Fibroblast of lung (primary cell): Measurements from ENCODE around the gene C13orf42. TPM values are rescaled to one million over a fixed set of nuclear protein-coding genes. Genes with fewer than 3 reads are reported as not detected.

ENCODE experiments used
- DNase-seq, 2 donors: peaks; one replicate each; pipeline versions ENCODE4 v3.0.0 to v3.0.0-alpha.2; 2010; ENCODE audit warnings: low read depth in 2 of 2
- H2AFZ ChIP-seq: 2 replicates; pipeline ENCODE4 v1.5.1; 2012; ENCODE audit warnings: low read length, control low read depth, inconsistent platforms
- H3K27ac ChIP-seq: 2 replicates; pipeline ENCODE4 v1.5.1; 2011; ENCODE audit warnings: low read length, control low read depth; ENCODE audit not compliant: insufficient read depth
- H3K27me3 ChIP-seq: 2 replicates; pipeline ENCODE4 v1.5.1; 2011; ENCODE audit warnings: mild to moderate bottlenecking, low read length; ENCODE audit not compliant: control insufficient read depth, insufficient read depth
- H3K36me3 ChIP-seq: 2 replicates; pipeline ENCODE4 v1.5.1; 2011; ENCODE audit warnings: low read length; ENCODE audit not compliant: control insufficient read depth, insufficient read depth
- H3K4me1 ChIP-seq: 2 replicates; pipeline ENCODE4 v1.5.1; 2011; ENCODE audit warnings: low read length; ENCODE audit not compliant: control insufficient read depth, insufficient read depth; ENCODE audit errors: extremely low read depth
- H3K4me2 ChIP-seq: 2 replicates; pipeline ENCODE4 v1.5.1; 2011; ENCODE audit warnings: low read length, control low read depth; ENCODE audit not compliant: insufficient read depth; ENCODE audit errors: extremely low read depth
- H3K4me3 ChIP-seq, 4 experiments: fragments of 200-600 bp in 1 of 4; sonication (generic) in 1 of 4; replicated peaks in 1 of 4; 2 replicates each; pipeline ENCODE4 v1.5.1; 2011 to 2016; ENCODE audit warnings: low read length in 4 of 4, low read depth in 3 of 4, mild to moderate bottlenecking in 3 of 4, control low read depth in 2 of 4, inconsistent platforms in 1 of 4, mixed read lengths in 1 of 4; ENCODE audit not compliant: insufficient read depth in 1 of 4; ENCODE audit errors: control extremely low read depth in 1 of 4
- H3K79me2 ChIP-seq: 2 replicates; pipeline ENCODE4 v1.5.1; 2012; ENCODE audit warnings: mild to moderate bottlenecking, low read length, inconsistent platforms; ENCODE audit not compliant: control insufficient read depth, insufficient read depth
- H3K9ac ChIP-seq: 2 replicates; pipeline ENCODE4 v1.5.1; 2011; ENCODE audit warnings: mild to moderate bottlenecking, low read length, control low read depth; ENCODE audit not compliant: insufficient read depth
- H3K9me3 ChIP-seq: 2 replicates; pipeline ENCODE4 v1.5.1; 2012; ENCODE audit warnings: low read depth, low read length; ENCODE audit not compliant: control insufficient read depth, insufficient read depth
- H4K20me1 ChIP-seq: 2 replicates; pipeline ENCODE4 v1.5.1; 2011; ENCODE audit warnings: low read length; ENCODE audit not compliant: control insufficient read depth, insufficient read depth; ENCODE audit errors: extremely low read depth
- EZH2 ChIP-seq: IDR thresholded peaks from 2 replicates; pipeline ENCODE4 v1.5.1; 2012; ENCODE audit warnings: low read length, control low read depth, mild to moderate bottlenecking; ENCODE audit errors: missing control alignments
- polyA plus RNA-seq, 2 donors: library from polyadenylated mRNA; depleted of rRNA in 1 of 2; stranded (reverse) in 1 of 2; unstranded in 1 of 2; fragments of >200 nt; gene quantifications; 2 replicates each; pipeline ENCODE4 v1.2.1, GENCODE V29; 2011 to 2012; ENCODE audit warnings: missing spikeins in 1 of 2
- total RNA-seq: library from RNA; depleted of rRNA; stranded (reverse); fragments of >200 nt; gene quantifications from 2 replicates; pipeline ENCODE4 v1.2.1, GENCODE V29; 2014
- TF ChIP-seq, protein P1 (sequence below), 2 donors: IDR thresholded peaks in 1 of 2; conservative IDR thresholded peaks in 1 of 2; 1 replicate in 1 of 2; 2 replicates in 1 of 2; pipeline ENCODE4 v1.5.1; 2011 to 2012; ENCODE audit warnings: low read length in 2 of 2, control low read depth in 1 of 2, inconsistent platforms in 1 of 2, low read depth in 1 of 2, mild to moderate bottlenecking in 1 of 2

The C13orf42 gene
- total and polyA plus RNA-seq, 2 donors (not counting 1 experiment from before 2014, with no cell fraction given), result not detected

DNA sequence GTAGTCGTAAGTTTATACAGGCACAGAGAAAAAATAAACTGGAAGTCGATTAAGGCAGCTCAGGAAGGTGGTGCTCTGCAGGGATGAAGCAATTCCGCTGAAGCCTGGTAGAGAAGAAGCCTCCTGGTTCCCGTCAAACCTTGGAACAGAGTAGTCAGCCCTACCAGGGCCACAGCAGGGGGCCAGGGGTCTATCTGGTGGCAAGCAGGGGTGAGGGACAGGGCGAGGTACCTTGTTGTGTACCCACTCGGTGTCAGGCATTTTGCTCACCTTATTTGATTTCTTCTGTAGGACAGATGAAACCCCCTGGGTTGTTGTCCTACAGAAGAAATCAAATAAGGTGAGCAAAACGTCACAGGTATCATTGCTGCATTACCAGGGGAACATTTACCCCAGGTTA lies 70.6 kb downstream of the C13orf42 start:
- H3K4me1 ChIP-seq, result no peaks in the 10 kb centered on the region
- peaks cover 2% of the 10 kb centered on the region for H3K27me3 ChIP-seq
- H3K9ac ChIP-seq, result no peak overlapping the region
- no peaks in the 10 kb centered on the region for H3K36me3 ChIP-seq
- no peak for TF ChIP-seq EZH2
- TF ChIP-seq, protein P1, sequence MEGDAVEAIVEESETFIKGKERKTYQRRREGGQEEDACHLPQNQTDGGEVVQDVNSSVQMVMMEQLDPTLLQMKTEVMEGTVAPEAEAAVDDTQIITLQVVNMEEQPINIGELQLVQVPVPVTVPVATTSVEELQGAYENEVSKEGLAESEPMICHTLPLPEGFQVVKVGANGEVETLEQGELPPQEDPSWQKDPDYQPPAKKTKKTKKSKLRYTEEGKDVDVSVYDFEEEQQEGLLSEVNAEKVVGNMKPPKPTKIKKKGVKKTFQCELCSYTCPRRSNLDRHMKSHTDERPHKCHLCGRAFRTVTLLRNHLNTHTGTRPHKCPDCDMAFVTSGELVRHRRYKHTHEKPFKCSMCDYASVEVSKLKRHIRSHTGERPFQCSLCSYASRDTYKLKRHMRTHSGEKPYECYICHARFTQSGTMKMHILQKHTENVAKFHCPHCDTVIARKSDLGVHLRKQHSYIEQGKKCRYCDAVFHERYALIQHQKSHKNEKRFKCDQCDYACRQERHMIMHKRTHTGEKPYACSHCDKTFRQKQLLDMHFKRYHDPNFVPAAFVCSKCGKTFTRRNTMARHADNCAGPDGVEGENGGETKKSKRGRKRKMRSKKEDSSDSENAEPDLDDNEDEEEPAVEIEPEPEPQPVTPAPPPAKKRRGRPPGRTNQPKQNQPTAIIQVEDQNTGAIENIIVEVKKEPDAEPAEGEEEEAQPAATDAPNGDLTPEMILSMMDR (conservative IDR thresholded peaks at IDR 0.05 in 1 of 2, IDR thresholded peaks at IDR 0.05 in 1 of 2; ENCODE audit: low read depth in 1 of 2, low read length in 2 of 2), result no peak
- H3K4me2 ChIP-seq, result no peak overlapping the region
- no peak overlapping the region for H3K4me3 ChIP-seq
- no peaks in the 10 kb centered on the region for H3K79me2 ChIP-seq
- no peak overlapping the region for H2AFZ ChIP-seq
- H3K27ac ChIP-seq, result no peak overlapping the region
- H3K9me3 ChIP-seq, result no peaks in the 10 kb centered on the region
- H4K20me1 ChIP-seq, result no peaks in the 10 kb centered on the region
- no peak for DNase-seq

DNA sequence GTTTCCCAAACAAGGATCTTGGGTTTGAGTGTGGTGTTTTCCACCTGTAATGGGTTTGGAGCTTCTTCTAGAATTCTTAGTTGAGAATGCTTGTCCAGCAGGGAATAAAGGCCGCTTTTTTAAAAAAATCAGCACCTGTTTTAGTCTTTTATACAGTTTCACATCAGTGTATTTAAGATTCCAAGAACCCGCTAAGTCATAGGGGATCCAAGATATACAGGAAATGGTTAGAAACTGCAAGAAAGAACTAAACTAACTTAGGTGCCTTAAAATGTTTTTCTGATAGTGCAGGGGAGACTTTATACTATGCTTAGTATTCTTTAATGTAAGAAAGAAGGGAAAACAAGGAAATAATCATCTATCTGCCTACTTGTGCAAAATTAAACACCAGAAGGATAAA lies 74.7 kb downstream of the C13orf42 start:
- Histone ChIP-seq H3K36me3 (no peaks in the 10 kb centered on the region), H3K27ac (no peak overlapping the region), H3K4me2 (no peak overlapping the region), H3K4me1 (no peaks in the 10 kb centered on the region), H2AFZ (no peak overlapping the region), H3K9ac (no peak overlapping the region), H3K27me3 (no peaks in the 10 kb centered on the region), H3K4me3 (no peak overlapping the region), H3K9me3 (no peaks in the 10 kb centered on the region), H3K79me2 (no peaks in the 10 kb centered on the region), H4K20me1 (no peaks in the 10 kb centered on the region)
- TF ChIP-seq, protein P1 (conservative IDR thresholded peaks at IDR 0.05 in 1 of 2, IDR thresholded peaks at IDR 0.05 in 1 of 2; ENCODE audit: low read depth in 1 of 2, low read length in 2 of 2), result no peak
- no peak for TF ChIP-seq EZH2
- no peak for DNase-seq

DNA sequence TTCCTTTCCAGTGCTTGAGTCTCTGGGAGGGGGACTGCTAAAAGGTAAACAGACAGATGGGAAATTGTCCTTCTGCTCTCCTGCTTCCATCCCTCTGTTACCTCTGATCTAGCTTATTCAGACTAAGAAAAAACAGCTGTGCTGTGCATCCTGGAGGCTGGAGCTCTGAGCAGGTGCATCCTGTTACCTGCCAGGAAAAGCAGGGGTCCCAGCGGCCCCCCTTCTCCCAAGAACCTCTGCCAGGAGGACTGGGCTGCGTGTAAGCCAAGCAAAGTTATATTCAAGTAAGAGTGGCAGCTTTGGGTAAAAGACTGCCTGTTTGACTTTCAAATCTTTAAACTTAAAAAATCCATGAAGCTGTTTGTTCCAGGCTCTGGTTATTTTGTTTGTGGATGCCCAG lies 75.1 kb downstream of the C13orf42 start:
- H3K27ac ChIP-seq, result no peak overlapping the region
- H3K4me3 ChIP-seq, result no peak overlapping the region
- H3K9ac ChIP-seq, result no peak overlapping the region
- no peaks in the 10 kb centered on the region for H3K36me3 ChIP-seq
- no peaks in the 10 kb centered on the region for H3K4me1 ChIP-seq
- no peaks in the 10 kb centered on the region for H4K20me1 ChIP-seq
- no peaks in the 10 kb centered on the region for H3K9me3 ChIP-seq
- no peak overlapping the region for H3K4me2 ChIP-seq
- no peaks in the 10 kb centered on the region for H3K27me3 ChIP-seq
- no peaks in the 10 kb centered on the region for H3K79me2 ChIP-seq
- no peak for DNase-seq
- no peak overlapping the region for H2AFZ ChIP-seq
- TF ChIP-seq, protein P1 (conservative IDR thresholded peaks at IDR 0.05 in 1 of 2, IDR thresholded peaks at IDR 0.05 in 1 of 2; ENCODE audit: low read depth in 1 of 2, low read length in 2 of 2), result no peak
- no peak for TF ChIP-seq EZH2
